Measurements from ENCODE around the gene RGS7.
"Not testable (repeated sequence)": the region's sequence is repeated elsewhere in the genome, so short reads cannot be mapped to it uniquely, and the experiment has no call there.

Gene RGS7

DNA sequence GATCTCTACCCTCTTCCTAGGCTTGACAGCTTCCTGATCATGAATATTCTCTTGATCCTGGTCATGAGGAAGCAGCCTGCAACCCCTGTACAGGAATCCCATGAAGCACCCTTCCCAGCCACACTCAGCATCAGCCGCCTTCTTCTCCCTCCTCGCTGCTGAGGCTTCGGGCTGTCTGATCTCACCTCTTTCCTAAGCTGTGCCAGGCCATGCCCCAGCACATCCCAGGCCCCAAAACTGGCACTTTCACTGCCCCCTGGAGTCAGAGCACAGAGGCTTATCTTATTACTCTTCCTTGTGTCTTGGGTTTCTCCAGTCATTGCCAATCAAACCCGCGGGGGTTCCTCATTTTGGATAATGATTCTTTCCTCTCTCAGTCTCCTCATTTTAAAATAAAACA is 259.5 kb downstream of the RGS7 start:
- Histone ChIP-seq H3K27me3 (ENCODE audit: insufficient read depth, low read depth, severe bottlenecking) (peaks cover 11% of the 10 kb centered on the region), H3K36me3 (no peaks in the 10 kb centered on the region), H3K4me3 (ENCODE audit: low read depth, low read length) (no peak overlapping the region), H3K9me3 (ENCODE audit: severe bottlenecking) (no peaks in the 10 kb centered on the region), H3K27ac (no peak overlapping the region)
- TF ChIP-seq, protein P1, sequence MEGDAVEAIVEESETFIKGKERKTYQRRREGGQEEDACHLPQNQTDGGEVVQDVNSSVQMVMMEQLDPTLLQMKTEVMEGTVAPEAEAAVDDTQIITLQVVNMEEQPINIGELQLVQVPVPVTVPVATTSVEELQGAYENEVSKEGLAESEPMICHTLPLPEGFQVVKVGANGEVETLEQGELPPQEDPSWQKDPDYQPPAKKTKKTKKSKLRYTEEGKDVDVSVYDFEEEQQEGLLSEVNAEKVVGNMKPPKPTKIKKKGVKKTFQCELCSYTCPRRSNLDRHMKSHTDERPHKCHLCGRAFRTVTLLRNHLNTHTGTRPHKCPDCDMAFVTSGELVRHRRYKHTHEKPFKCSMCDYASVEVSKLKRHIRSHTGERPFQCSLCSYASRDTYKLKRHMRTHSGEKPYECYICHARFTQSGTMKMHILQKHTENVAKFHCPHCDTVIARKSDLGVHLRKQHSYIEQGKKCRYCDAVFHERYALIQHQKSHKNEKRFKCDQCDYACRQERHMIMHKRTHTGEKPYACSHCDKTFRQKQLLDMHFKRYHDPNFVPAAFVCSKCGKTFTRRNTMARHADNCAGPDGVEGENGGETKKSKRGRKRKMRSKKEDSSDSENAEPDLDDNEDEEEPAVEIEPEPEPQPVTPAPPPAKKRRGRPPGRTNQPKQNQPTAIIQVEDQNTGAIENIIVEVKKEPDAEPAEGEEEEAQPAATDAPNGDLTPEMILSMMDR (IDR thresholded peaks at IDR 0.05; ENCODE audit: low read depth, low read length): no peak
- no peak for DNase-seq

DNA sequence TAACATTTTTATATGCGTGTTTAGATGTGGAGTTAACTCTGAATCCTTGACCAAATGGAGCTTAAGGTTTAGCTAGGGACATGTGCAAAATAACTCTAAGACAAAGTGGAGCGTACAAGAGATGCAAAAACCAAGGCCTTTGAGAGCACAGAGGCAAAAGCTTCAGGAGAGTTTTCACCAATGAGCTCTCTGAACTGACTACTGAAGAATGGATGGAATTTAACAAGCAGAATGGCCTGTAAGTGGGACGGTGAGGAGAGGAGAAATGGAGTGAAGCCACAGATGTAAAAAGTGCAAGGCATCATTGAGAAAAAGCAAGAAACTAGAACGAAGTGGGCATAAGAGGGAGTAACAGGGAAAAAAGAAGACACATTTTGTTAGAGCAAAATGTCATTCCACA is 260.0 kb downstream of the RGS7 start:
- H3K27ac ChIP-seq: no peak overlapping the region
- H3K27me3 ChIP-seq (ENCODE audit: insufficient read depth, low read depth, severe bottlenecking): peaks cover 6% of the 10 kb centered on the region
- DNase-seq: no peak
- TF ChIP-seq, protein P1 (IDR thresholded peaks at IDR 0.05; ENCODE audit: low read depth, low read length): no peak
- no peak overlapping the region for H3K4me3 ChIP-seq (ENCODE audit: low read depth, low read length)
- no peaks in the 10 kb centered on the region for H3K36me3 ChIP-seq
- no peaks in the 10 kb centered on the region for H3K9me3 ChIP-seq (ENCODE audit: severe bottlenecking)

DNA sequence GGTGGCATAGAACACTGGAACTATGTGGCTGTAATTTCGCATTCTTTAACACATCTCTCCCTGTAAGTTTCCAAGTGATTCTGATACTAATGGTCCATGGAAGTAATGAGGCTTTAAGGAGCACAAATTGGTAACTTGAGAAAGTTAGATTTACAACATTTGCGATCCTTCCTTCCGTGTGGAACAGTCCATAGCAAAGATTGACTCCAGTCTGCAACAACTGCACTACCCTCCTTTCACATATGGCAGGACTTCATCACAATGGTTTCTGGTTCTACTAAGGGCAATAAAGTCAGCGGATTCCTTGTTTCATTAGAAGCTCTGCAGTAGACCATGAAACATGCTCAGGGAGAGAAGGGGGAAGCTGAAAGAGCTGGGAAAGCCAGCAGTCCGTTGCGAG is 261.2 kb downstream of the RGS7 start:
- TF ChIP-seq, protein P1 (IDR thresholded peaks at IDR 0.05; ENCODE audit: low read depth, low read length): no peak
- peaks cover 3% of the 10 kb centered on the region for H3K27me3 ChIP-seq (ENCODE audit: insufficient read depth, low read depth, severe bottlenecking)
- DNase-seq: no peak
- H3K27ac ChIP-seq: no peak overlapping the region
- no peaks in the 10 kb centered on the region for H3K36me3 ChIP-seq
- H3K9me3 ChIP-seq (ENCODE audit: severe bottlenecking): no peaks in the 10 kb centered on the region
- H3K4me3 ChIP-seq (ENCODE audit: low read depth, low read length): no peak overlapping the region

DNA sequence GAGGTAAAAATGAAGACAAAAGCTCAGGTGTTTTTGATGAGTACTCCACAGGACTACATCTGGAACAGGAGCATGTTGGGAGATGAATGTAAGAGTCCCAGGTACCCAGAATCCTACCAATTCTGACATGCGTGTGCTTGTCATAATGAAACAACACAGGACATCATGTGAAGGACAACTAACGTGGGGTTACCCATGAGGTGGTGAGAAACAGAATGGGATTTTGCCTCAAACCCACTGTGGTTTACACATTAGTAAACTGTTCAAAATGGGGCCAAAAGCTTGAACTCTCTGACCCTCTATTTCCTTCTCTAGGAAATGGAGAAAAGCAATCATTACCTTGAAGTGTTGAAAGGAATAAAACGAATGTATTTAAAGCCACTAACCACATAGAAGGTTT is 266.2 kb downstream of the RGS7 start:
- Histone ChIP-seq H3K36me3 (no peaks in the 10 kb centered on the region), H3K9me3 (ENCODE audit: severe bottlenecking) (no peaks in the 10 kb centered on the region), H3K27ac (no peak overlapping the region), H3K4me3 (ENCODE audit: low read depth, low read length) (no peak overlapping the region), H3K27me3 (ENCODE audit: insufficient read depth, low read depth, severe bottlenecking) (no peaks in the 10 kb centered on the region)
- TF ChIP-seq, protein P1 (IDR thresholded peaks at IDR 0.05; ENCODE audit: low read depth, low read length): no peak
- DNase-seq: no peak

DNA sequence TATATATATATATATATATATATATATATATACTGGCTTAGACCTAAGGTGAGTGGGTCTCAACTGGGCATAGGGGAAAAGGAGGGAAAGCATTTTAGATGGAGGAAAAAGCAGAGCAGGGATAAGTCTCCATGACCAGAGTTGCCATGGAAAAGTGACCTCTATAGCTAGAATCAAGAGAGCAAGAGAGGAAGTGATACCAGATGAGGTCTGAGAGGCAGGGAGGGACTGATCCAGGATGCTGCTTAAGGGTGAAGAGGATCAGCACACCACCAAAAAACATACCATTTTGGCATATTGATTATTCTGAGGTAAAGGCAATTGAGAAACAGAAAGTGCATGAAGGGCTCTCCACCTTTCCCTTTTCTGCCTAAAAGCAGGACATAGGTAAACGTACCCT is 267.9 kb downstream of the RGS7 start:
- not testable (repeated sequence) for H3K9me3 ChIP-seq (ENCODE audit: severe bottlenecking); DNase-seq; H3K27me3 ChIP-seq (ENCODE audit: insufficient read depth, low read depth, severe bottlenecking)

DNA sequence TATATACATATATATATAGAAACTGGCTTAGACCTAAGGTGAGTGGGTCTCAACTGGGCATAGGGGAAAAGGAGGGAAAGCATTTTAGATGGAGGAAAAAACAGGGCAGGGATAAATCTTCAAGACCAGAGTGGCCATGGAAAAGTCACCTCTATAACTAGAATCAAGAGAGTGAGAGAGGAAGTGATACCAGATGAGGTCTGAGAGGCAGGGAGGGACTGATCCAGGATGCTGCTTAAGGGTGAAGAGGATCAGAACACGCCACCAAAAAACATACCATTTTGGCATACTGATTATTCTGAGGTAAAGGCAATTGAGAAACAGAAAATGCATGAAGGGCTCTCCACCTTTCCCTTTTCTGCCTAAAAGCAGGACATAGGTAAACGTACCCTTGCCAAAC is 268.9 kb downstream of the RGS7 start:
- not testable (repeated sequence) for H3K9me3 ChIP-seq (ENCODE audit: severe bottlenecking); H3K27ac ChIP-seq; H3K4me3 ChIP-seq (ENCODE audit: low read depth, low read length); H3K36me3 ChIP-seq; H3K27me3 ChIP-seq (ENCODE audit: insufficient read depth, low read depth, severe bottlenecking); DNase-seq

More for the DNA sequence above, 267.9 kb downstream of the RGS7 start:
- H3K36me3 ChIP-seq; H3K4me3 ChIP-seq (ENCODE audit: low read depth, low read length); H3K27ac ChIP-seq: not testable (repeated sequence)

DNA sequence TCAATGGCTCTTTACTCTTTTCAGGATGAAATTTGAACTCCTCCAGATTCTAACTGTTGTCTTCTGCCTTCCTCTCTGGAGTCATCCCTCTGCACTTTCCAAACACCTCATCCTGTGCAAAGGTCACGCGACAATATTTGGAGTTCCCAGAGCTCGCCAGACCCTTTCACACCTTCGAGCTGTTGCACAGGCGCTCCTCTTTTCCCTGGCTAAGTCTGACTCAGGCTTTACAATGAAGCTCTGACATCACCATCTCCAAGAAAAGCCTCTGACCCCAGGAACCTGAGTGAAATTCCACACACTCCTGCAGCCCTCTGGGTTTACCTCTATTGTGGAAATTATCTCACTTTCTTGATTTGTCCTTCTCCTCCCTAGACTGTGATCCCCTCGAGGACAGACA is 270.3 kb downstream of the RGS7 start:
- no peaks in the 10 kb centered on the region for H3K36me3 ChIP-seq
- H3K9me3 ChIP-seq (ENCODE audit: severe bottlenecking): no peaks in the 10 kb centered on the region
- no peak for DNase-seq
- H3K27me3 ChIP-seq (ENCODE audit: insufficient read depth, low read depth, severe bottlenecking): no peaks in the 10 kb centered on the region
- H3K27ac ChIP-seq: no peak overlapping the region
- TF ChIP-seq, protein P1 (IDR thresholded peaks at IDR 0.05; ENCODE audit: low read depth, low read length): no peak
- H3K4me3 ChIP-seq (ENCODE audit: low read depth, low read length): no peak overlapping the region

All from WERI-Rb-1 (cell line).